Measurements from ENCODE around the gene AFP. TPM values are rescaled to one million over a fixed set of nuclear protein-coding genes. Genes with fewer than 3 reads are reported as not detected.

The AFP gene
- total and polyA plus RNA-seq, 2 of the 13 experiments (the other 11 are each of a cell fraction or from before 2014, with no cell fraction given), result 9,434 to 13,105 TPM

DNA sequence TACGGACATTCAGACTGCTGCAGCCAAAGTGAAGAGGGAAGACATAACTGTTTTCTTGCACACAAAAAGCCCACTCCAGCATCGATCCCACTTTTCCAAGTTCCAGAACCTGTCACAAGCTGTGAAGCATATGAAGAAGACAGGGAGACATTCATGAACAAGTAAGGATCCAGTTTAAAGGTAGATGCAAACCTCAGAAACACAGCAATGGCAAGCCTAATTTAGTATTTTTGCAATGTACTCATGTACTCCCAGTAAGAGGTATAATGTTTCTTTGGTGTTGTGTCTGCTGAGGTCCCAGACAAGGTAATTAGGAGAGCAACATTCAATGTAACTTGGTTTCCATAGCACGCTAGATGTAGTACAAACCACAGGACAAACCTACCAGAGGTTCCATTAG lies 4.6 kb downstream of the AFP start (continued):
- TF ChIP-seq HMGXB4 (CRISPR knock-in tag; IDR thresholded peaks at IDR 0.05; ENCODE audit: borderline replicate concordance in 1 of 2, low read depth in 1 of 2) (no peak), ZMAT5 (CRISPR knock-in tag; IDR thresholded peaks at IDR 0.05; ENCODE audit: borderline replicate concordance, low read depth) (no peak), ZNF761 (CRISPR knock-in tag; conservative IDR thresholded peaks at IDR 0.05) (no peak), HMGA1 (CRISPR knock-in tag; conservative IDR thresholded peaks at IDR 0.05) (no peak), ZBTB7A (CRISPR knock-in tag; IDR thresholded peaks at IDR 0.05) (no peak), HNRNPUL1 (IDR thresholded peaks at IDR 0.05; ENCODE audit: low read depth, low read length) (no peak), POLR2AphosphoS2 (IDR thresholded peaks at IDR 0.05; ENCODE audit: low read depth, low read length) (no peak), ZNF672 (CRISPR knock-in tag; IDR thresholded peaks at IDR 0.05) (no peak), ZNF142 (CRISPR knock-in tag; IDR thresholded peaks at IDR 0.05) (no peak), ZNF282 (IDR thresholded peaks at IDR 0.05; ENCODE audit: partially characterized antibody) (no peak), EED (CRISPR knock-in tag; IDR thresholded peaks at IDR 0.05) (no peak), ZBTB25 (CRISPR knock-in tag; IDR thresholded peaks at IDR 0.05) (no peak), ZNF704 (CRISPR knock-in tag; IDR thresholded peaks at IDR 0.05; ENCODE audit: borderline replicate concordance) (no peak), RXRA (CRISPR knock-in tag; IDR thresholded peaks at IDR 0.05) (no peak), ARNT2 (CRISPR knock-in tag; IDR thresholded peaks at IDR 0.05; ENCODE audit: low read depth) (no peak), ETV6 (CRISPR knock-in tag; conservative IDR thresholded peaks at IDR 0.05) (no peak)
- TF ChIP-seq, protein P1, sequence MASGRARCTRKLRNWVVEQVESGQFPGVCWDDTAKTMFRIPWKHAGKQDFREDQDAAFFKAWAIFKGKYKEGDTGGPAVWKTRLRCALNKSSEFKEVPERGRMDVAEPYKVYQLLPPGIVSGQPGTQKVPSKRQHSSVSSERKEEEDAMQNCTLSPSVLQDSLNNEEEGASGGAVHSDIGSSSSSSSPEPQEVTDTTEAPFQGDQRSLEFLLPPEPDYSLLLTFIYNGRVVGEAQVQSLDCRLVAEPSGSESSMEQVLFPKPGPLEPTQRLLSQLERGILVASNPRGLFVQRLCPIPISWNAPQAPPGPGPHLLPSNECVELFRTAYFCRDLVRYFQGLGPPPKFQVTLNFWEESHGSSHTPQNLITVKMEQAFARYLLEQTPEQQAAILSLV (CRISPR knock-in tag; IDR thresholded peaks at IDR 0.05; ENCODE audit: borderline replicate concordance), result no peak
- TF ChIP-seq, protein P2, sequence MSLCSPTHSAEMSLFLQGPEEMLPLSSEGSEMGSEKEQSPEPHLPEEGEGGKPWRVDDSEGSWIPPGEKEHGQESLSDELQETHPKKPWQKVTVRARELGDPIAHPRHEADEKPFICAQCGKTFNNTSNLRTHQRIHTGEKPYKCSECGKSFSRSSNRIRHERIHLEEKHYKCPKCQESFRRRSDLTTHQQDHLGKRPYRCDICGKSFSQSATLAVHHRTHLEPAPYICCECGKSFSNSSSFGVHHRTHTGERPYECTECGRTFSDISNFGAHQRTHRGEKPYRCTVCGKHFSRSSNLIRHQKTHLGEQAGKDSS (CRISPR knock-in tag; IDR thresholded peaks at IDR 0.05; ENCODE audit: borderline replicate concordance, low read depth), result no peak
